Upper lobe of left lung (tissue), 4 donors: Measurements from ENCODE around the gene ZEB1.

Source experiments
- EP300 ChIP-seq, 4 donors: sonication (generic); formaldehyde crosslinking; IDR thresholded peaks; one replicate each; pipeline ENCODE4 v1.5.1; 2017; ENCODE audit warnings: antibody characterized with exemption in 4 of 4, control low read depth in 2 of 4
- POLR2A ChIP-seq, 4 donors: fragments of 450-650 bp; IDR thresholded peaks; one replicate each; pipeline ENCODE4 v1.5.1; 2016 to 2017; ENCODE audit warnings: antibody characterized with exemption in 4 of 4, mild to moderate bottlenecking in 2 of 4
- TF ChIP-seq, protein P1 (sequence below), 6 experiments: fragments of 450-650 bp in 4 of 6; fragments of 200-600 bp in 2 of 6; sonication (generic) in 2 of 6; IDR thresholded peaks; one replicate each; pipeline ENCODE4 v1.5.1; 2016 to 2019; ENCODE audit warnings: antibody characterized with exemption in 6 of 6

DNA sequence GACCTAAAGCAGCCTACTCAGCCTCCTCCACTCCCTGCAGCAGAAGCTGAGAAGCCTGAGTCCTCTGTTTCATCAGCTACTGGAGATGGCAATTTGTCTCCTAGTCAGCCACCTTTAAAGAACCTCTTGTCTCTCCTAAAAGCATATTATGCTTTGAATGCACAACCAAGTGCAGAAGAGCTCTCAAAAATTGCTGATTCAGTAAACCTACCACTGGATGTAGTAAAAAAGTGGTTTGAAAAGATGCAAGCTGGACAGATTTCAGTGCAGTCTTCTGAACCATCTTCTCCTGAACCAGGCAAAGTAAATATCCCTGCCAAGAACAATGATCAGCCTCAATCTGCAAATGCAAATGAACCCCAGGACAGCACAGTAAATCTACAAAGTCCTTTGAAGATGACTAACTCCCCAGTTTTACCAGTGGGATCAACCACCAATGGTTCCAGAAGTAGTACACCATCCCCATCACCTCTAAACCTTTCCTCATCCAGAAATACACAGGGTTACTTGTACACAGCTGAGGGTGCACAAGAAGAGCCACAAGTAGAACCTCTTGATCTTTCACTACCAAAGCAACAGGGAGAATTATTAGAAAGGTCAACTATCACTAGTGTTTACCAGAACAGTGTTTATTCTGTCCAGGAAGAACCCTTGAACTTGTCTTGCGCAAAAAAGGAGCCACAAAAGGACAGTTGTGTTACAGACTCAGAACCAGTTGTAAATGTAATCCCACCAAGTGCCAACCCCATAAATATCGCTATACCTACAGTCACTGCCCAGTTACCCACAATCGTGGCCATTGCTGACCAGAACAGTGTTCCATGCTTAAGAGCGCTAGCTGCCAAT lies 202.2 kb downstream of the ZEB1 start:
- no peak for TF ChIP-seq EP300 (IDR thresholded peaks at IDR 0.05)
- TF ChIP-seq, protein P1, sequence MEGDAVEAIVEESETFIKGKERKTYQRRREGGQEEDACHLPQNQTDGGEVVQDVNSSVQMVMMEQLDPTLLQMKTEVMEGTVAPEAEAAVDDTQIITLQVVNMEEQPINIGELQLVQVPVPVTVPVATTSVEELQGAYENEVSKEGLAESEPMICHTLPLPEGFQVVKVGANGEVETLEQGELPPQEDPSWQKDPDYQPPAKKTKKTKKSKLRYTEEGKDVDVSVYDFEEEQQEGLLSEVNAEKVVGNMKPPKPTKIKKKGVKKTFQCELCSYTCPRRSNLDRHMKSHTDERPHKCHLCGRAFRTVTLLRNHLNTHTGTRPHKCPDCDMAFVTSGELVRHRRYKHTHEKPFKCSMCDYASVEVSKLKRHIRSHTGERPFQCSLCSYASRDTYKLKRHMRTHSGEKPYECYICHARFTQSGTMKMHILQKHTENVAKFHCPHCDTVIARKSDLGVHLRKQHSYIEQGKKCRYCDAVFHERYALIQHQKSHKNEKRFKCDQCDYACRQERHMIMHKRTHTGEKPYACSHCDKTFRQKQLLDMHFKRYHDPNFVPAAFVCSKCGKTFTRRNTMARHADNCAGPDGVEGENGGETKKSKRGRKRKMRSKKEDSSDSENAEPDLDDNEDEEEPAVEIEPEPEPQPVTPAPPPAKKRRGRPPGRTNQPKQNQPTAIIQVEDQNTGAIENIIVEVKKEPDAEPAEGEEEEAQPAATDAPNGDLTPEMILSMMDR (IDR thresholded peaks at IDR 0.05): no peak
- TF ChIP-seq POLR2A (IDR thresholded peaks at IDR 0.05): no peak
